Measurements from ENCODE around the gene TMEM263. TPM values are rescaled to one million over a fixed set of nuclear protein-coding genes. Genes with fewer than 3 reads are reported as not detected.

The TMEM263 gene
- total and polyA plus RNA-seq, 2 of the 8 experiments (the other 6 are each of a cell fraction or from before 2014, with no cell fraction given), result 2.9 to 12.3 TPM

- no peak for TF ChIP-seq ZNF274 (IDR thresholded peaks at IDR 0.05; ENCODE audit: borderline replicate concordance, extremely low read depth, low read length)
- no peak for TF ChIP-seq SIRT6 (IDR thresholded peaks at IDR 0.05; ENCODE audit: low read length)
- TF ChIP-seq HDAC2 (IDR thresholded peaks at IDR 0.05; ENCODE audit: borderline replicate concordance in 1 of 2, low read depth in 2 of 2, low read length in 2 of 2), result no peak
- TF ChIP-seq RAD21 (IDR thresholded peaks at IDR 0.05 in 1 of 2, conservative IDR thresholded peaks at IDR 0.05 in 1 of 2; ENCODE audit: low read depth in 2 of 2, low read length in 2 of 2), result no peak
- TF ChIP-seq POU5F1 (IDR thresholded peaks at IDR 0.05; ENCODE audit: low read depth, low read length), result no peak
- TF ChIP-seq RNF2 (IDR thresholded peaks at IDR 0.05; ENCODE audit: borderline replicate concordance, low read depth, low read length, missing control alignments, poor library complexity, severe bottlenecking), result no peak
- no peak for TF ChIP-seq CHD1 (IDR thresholded peaks at IDR 0.05; ENCODE audit: low read depth, low read length)
- TF ChIP-seq CBX5 (IDR thresholded peaks at IDR 0.05; ENCODE audit: low read depth, low read length), result no peak
- no peak for TF ChIP-seq SP4 (IDR thresholded peaks at IDR 0.05; ENCODE audit: low read length)
- TF ChIP-seq CHD2 (IDR thresholded peaks at IDR 0.05; ENCODE audit: low read length), result peak; percentile 31; the same call in 1 of the 2 replicates
- no peak for TF ChIP-seq EZH2 (IDR thresholded peaks at IDR 0.05; ENCODE audit: low read depth, low read length, severe bottlenecking)
- TF ChIP-seq GABPA (IDR thresholded peaks at IDR 0.05; ENCODE audit: borderline replicate concordance, insufficient read depth, low read length), result no peak
- no peak for TF ChIP-seq TEAD4 (IDR thresholded peaks at IDR 0.05; ENCODE audit: low read depth, low read length)
- TF ChIP-seq CREB1 (IDR thresholded peaks at IDR 0.05), result peak; percentile 61; the same call in 1 of the 2 replicates
- peak; percentile 77 for TF ChIP-seq PHF8 (conservative IDR thresholded peaks at IDR 0.05; ENCODE audit: low read depth, low read length)
- no peak for TF ChIP-seq KDM5A (IDR thresholded peaks at IDR 0.05; ENCODE audit: low read length)
- TF ChIP-seq TAF1 (IDR thresholded peaks at IDR 0.05; ENCODE audit: low read depth, low read length), result peak; percentile 62; the same call in 1 of the 2 replicates
- no peak for TF ChIP-seq NANOG (IDR thresholded peaks at IDR 0.05; ENCODE audit: insufficient read depth, low read depth, low read length, poor library complexity, severe bottlenecking)
- TF ChIP-seq CTCF (IDR thresholded peaks at IDR 0.05; ENCODE audit: control extremely low read depth in 1 of 3, insufficient read depth in 1 of 3, low read depth in 1 of 3, low read length in 3 of 3), result no peak
- TF ChIP-seq E2F6 (IDR thresholded peaks at IDR 0.05), result peak; percentile 99
These were observed 31.1 kb downstream of the TMEM263 start, which contains the start of gene MTERF2 (continued) for GRCh38 chr12:106986625-106987389.

Measured in H1 (cell line).